Smooth muscle cell (in vitro differentiated cells): Measurements from ENCODE around the gene RFNG. TPM values are rescaled to one million over a fixed set of nuclear protein-coding genes. Genes with fewer than 3 reads are reported as not detected.

Experiments
- DNase-seq: peaks from one replicate; lab custom pipeline; 2025; ENCODE audit not compliant: unreplicated experiment; lab: John Stamatoyannopoulos, UW
- H2AFZ ChIP-seq: fragments of 200-600 bp; sonication (generic); 2 replicates; pipeline ENCODE4 v1.6.0; 2016; ENCODE audit warnings: antibody characterized with exemption, low read depth, mild to moderate bottlenecking
- H3F3A ChIP-seq: fragments of 200-600 bp; sonication (generic); 2 replicates; pipeline ENCODE4 v1.6.0; 2017; ENCODE audit warnings: antibody characterized with exemption, low read depth
- H3K27ac ChIP-seq: fragments of 200-600 bp; sonication (generic); 2 replicates; pipeline ENCODE4 v1.5.1; 2016; ENCODE audit warnings: low read depth, mild to moderate bottlenecking
- H3K27me3 ChIP-seq: fragments of 200-600 bp; sonication (generic); 2 replicates; pipeline ENCODE4 v1.6.1; 2016; ENCODE audit warnings: low read depth, mild to moderate bottlenecking
- H3K36me3 ChIP-seq: fragments of 200-600 bp; sonication (generic); 2 replicates; pipeline ENCODE4 v1.5.1; 2016; ENCODE audit warnings: low read depth
- H3K4me1 ChIP-seq: fragments of 200-600 bp; sonication (generic); 2 replicates; pipeline ENCODE4 v1.5.1; 2016; ENCODE audit warnings: low read depth
- H3K4me2 ChIP-seq: fragments of 200-600 bp; sonication (generic); 2 replicates; pipeline ENCODE4 v1.6.0; 2016; ENCODE audit warnings: mild to moderate bottlenecking
- H3K4me3 ChIP-seq: fragments of 200-600 bp; sonication (generic); 2 replicates; pipeline ENCODE4 v1.5.1; 2016; ENCODE audit warnings: mild to moderate bottlenecking
- H3K79me2 ChIP-seq: fragments of 200-600 bp; sonication (generic); 2 replicates; pipeline ENCODE4 v1.6.0; 2016; ENCODE audit warnings: low read depth, mild to moderate bottlenecking
- H3K9ac ChIP-seq: fragments of 200-600 bp; sonication (generic); 2 replicates; pipeline ENCODE4 v1.6.0; 2016; ENCODE audit warnings: low read depth
- H3K9me3 ChIP-seq: fragments of 200-600 bp; sonication (generic); replicated peaks from 2 replicates; pipeline ENCODE4 v1.5.1; 2016; ENCODE audit warnings: low read depth
- H4K20me1 ChIP-seq: fragments of 200-600 bp; sonication (generic); 2 replicates; pipeline ENCODE4 v1.6.0; 2016; ENCODE audit warnings: low read depth
- CTCF ChIP-seq: fragments of 200-600 bp; sonication (generic); IDR thresholded peaks from 2 replicates; pipeline ENCODE4 v1.5.1; 2017; ENCODE audit warnings: borderline replicate concordance, mild to moderate bottlenecking, antibody characterized with exemption; ENCODE audit not compliant: insufficient read depth, poor library complexity, severe bottlenecking
- WGBS: methylation state at CpG from one replicate; pipeline ENCODE4 v1.1.7; 2016; ENCODE audit warnings: low lambda C conversion rate; 5-methylcytosine and 5-hydroxymethylcytosine counted together
- polyA plus RNA-seq: library from polyadenylated mRNA; unstranded; fragments of >200 nt; fragmentation: Nextera tagmentation; extraction: Ambion mirVana; gene quantifications from 2 replicates; pipeline ENCODE4 v1.2.1, GENCODE V29; 2016
- total RNA-seq: library from RNA; depleted of rRNA; stranded (reverse); fragments of >200 nt; gene quantifications from 2 replicates; pipeline ENCODE4 v1.2.3, GENCODE V29; 2014

The RFNG gene
- total and polyA plus RNA-seq, 2 experiments from 2014 or later: 27.1 to 54.9 TPM

- H3K27ac ChIP-seq: no peak overlapping the region
- no peak overlapping the region for H3K4me2 ChIP-seq
- H3K9ac ChIP-seq: no peak overlapping the region
- no peaks in the 10 kb centered on the region for H3K9me3 ChIP-seq
- no peak for DNase-seq
- no peaks in the 10 kb centered on the region for H3K27me3 ChIP-seq
- TF ChIP-seq CTCF: no peak
- 77% methylated on average over 22 of the region's 22 CpGs for WGBS
- H3K4me1 ChIP-seq: no peaks in the 10 kb centered on the region
- H4K20me1 ChIP-seq: no peaks in the 10 kb centered on the region
- H2AFZ ChIP-seq: no peak overlapping the region
- no peaks in the 10 kb centered on the region for H3K79me2 ChIP-seq
- H3K36me3 ChIP-seq: no peaks in the 10 kb centered on the region
- no peaks in the 10 kb centered on the region for H3F3A ChIP-seq
- H3K4me3 ChIP-seq: no peak overlapping the region
These were observed 38.3 kb downstream of the RFNG start for GRCh38 chr17:82013341-82013740.

DNA sequence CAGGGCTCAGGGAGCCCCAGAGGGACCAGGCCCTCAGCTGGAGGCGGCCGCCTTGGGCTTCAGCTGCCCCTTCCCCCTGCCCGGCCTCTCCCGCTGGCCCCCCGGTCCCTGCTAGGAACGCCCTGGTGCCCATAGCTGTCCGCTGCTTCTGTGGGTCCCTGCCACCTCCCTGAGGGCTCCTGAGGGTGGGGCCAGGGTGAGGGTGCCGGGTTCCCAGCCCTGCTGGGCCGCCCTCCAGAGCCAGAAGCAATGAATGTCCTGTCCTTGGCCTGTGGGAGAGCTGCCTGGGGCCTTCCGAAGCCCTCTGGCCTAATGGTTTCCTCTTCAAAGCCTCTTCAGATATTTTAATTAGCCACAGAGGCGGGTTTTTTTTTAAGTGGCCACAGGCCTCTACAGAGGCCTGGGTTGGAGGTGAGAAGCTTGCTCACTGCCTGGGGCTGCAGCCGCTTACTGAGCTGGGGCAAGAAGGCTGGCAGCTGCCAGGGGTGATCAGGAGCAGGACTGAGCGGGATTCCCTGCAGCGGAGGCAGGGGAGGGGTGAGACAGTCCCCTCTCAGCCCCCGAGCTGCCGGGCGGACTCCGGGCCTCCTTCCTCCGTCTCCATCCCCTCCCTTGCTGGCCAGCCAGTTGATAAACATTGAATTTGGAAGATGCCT lies 38.8 kb downstream of the RFNG start:
- Histone ChIP-seq H4K20me1 (no peaks in the 10 kb centered on the region), H2AFZ (no peak overlapping the region), H3K27me3 (no peaks in the 10 kb centered on the region), H3K36me3 (no peaks in the 10 kb centered on the region), H3K79me2 (no peaks in the 10 kb centered on the region), H3K9ac (no peak overlapping the region), H3F3A (no peaks in the 10 kb centered on the region), H3K4me1 (no peaks in the 10 kb centered on the region), H3K27ac (peak overlapping the region; percentile 39), H3K4me2 (peak overlapping the region; percentile 4), H3K4me3 (no peak overlapping the region), H3K9me3 (no peaks in the 10 kb centered on the region)
- no peak for TF ChIP-seq CTCF
- WGBS: 43% methylated on average over 17 of the region's 19 CpGs
- DNase-seq: no peak

GRCh38 chr17:82012261-82012639 lies 39.4 kb downstream of the RFNG start:
- no peaks in the 10 kb centered on the region for H3F3A ChIP-seq
- no peak overlapping the region for H2AFZ ChIP-seq
- no peaks in the 10 kb centered on the region for H3K36me3 ChIP-seq
- no peaks in the 10 kb centered on the region for H3K79me2 ChIP-seq
- H3K9ac ChIP-seq: no peak overlapping the region
- 79% methylated on average over 20 of the region's 20 CpGs for WGBS
- no peak for DNase-seq
- H3K4me1 ChIP-seq: no peaks in the 10 kb centered on the region
- H3K27ac ChIP-seq: peak overlapping the region; percentile 39
- TF ChIP-seq CTCF: no peak
- H3K9me3 ChIP-seq: no peaks in the 10 kb centered on the region
- H4K20me1 ChIP-seq: no peaks in the 10 kb centered on the region
- H3K4me2 ChIP-seq: peak overlapping the region; percentile 4
- no peaks in the 10 kb centered on the region for H3K27me3 ChIP-seq
- no peak overlapping the region for H3K4me3 ChIP-seq

DNA sequence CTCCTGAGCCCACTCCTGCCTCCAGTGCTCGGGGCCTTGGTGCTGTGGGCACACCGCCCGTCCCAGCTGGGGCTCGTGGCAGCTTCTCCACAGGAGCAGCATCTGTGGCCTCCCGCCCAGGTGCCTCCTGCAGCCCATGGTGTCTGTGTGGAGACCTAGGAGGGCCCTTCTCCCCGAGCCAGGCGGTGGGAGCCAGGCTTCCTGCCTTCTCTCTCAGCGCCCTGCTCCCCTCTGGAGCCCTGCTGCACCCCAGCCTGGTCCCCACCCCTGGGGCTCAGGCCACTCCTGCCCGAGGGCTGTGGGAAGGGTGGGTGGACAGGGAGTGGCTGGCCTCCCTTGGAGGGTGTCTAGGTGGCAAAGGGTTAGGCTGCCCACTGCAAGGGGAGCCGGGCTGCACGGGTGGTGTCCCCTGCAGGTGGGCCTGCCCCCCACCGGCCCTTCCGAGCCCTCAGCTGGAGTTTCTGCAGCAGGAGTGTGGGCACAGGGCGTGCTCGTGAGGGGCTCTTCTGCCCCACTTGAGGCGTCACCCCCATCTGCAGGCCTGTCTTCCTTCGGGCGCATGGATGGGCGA lies 39.9 kb downstream of the RFNG start:
- no peak overlapping the region for H2AFZ ChIP-seq
- TF ChIP-seq CTCF: no peak

More for the DNA sequence above, 39.9 kb downstream of the RFNG start:
- 96% methylated on average over 18 of the region's 19 CpGs for WGBS
- Histone ChIP-seq H3K79me2 (no peaks in the 10 kb centered on the region), H4K20me1 (no peaks in the 10 kb centered on the region), H3F3A (no peaks in the 10 kb centered on the region), H3K4me1 (no peaks in the 10 kb centered on the region), H3K9ac (no peak overlapping the region), H3K27me3 (no peaks in the 10 kb centered on the region), H3K36me3 (no peaks in the 10 kb centered on the region), H3K9me3 (no peaks in the 10 kb centered on the region), H3K27ac (no peak overlapping the region), H3K4me2 (peak overlapping the region; percentile 4), H3K4me3 (no peak overlapping the region)
- no peak for DNase-seq
